Adipocyte (in vitro differentiated cells): Measurements from ENCODE around the gene GPR85.
A peak's percentile ranks its signal among the peaks of the same experiment; 100 is the strongest.

ENCODE experiments used
- DNase-seq: peaks from one replicate; pipeline ENCODE4 v3.0.0-alpha.2; 2015; ENCODE audit warnings: low read depth
- H3K27me3 ChIP-seq: replicated peaks from 2 replicates; pipeline ENCODE4 v1.7.0; 2013; ENCODE audit warnings: mild to moderate bottlenecking, low read length, moderate library complexity; ENCODE audit not compliant: control insufficient read depth, insufficient read depth
- H3K36me3 ChIP-seq: 2 replicates; pipeline ENCODE4 v1.7.0; 2013; ENCODE audit warnings: low read length, mild to moderate bottlenecking, moderate library complexity; ENCODE audit not compliant: control insufficient read depth, insufficient read depth, severe bottlenecking
- H3K4me1 ChIP-seq: 2 replicates; pipeline ENCODE4 v1.7.0; 2013; ENCODE audit warnings: mild to moderate bottlenecking, low read length, moderate library complexity; ENCODE audit not compliant: control insufficient read depth, insufficient read depth
- H3K4me3 ChIP-seq: 2 replicates; pipeline ENCODE4 v1.7.0; 2013; ENCODE audit warnings: mild to moderate bottlenecking, low read length, moderate library complexity
- H3K9ac ChIP-seq: 2 replicates; pipeline ENCODE4 v1.7.0; 2013; ENCODE audit warnings: mild to moderate bottlenecking, low read length, moderate library complexity
- H3K9me3 ChIP-seq: 2 replicates; pipeline ENCODE4 v1.7.0; 2013; ENCODE audit warnings: mild to moderate bottlenecking, low read length, moderate library complexity; ENCODE audit not compliant: control insufficient read depth

GPR85 gene

GRCh38 chr7:113109718-113110117 is 23.1 kb upstream of the GPR85 start:
- Histone ChIP-seq H3K9me3 (no peaks in the 10 kb centered on the region), H3K4me3 (no peak overlapping the region), H3K9ac (no peak overlapping the region), H3K36me3 (no peaks in the 10 kb centered on the region), H3K27me3 (no peaks in the 10 kb centered on the region), H3K4me1 (no peaks in the 10 kb centered on the region)
- DNase-seq, result no peak

DNA sequence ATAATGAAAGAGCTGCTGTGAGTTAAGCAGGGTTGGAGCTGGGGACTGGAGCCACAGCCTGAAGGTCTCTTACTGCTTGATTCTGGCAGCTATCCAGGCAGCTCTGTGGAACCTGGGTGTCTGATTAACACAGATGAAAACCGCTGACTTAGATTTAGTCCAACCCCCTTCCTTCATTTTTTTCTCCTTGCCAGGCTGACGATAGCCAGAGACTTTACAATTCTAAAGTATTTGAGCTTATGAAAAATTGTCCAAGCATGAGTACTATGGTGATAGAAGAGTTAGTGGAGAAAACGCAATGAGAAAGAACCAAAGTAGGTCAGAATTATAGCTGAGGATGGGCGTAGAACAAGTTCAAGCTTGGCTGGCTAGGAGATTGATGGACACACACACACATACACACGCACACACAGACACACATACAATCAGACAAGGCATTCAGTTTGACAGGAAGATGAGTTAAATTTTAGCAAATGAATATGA is 13.5 kb upstream of the GPR85 start:
- Histone ChIP-seq H3K4me1 (no peaks in the 10 kb centered on the region), H3K9ac (no peak overlapping the region), H3K9me3 (no peaks in the 10 kb centered on the region), H3K36me3 (no peaks in the 10 kb centered on the region), H3K27me3 (no peaks in the 10 kb centered on the region), H3K4me3 (no peak overlapping the region)
- DNase-seq, result peak; percentile 48

DNA sequence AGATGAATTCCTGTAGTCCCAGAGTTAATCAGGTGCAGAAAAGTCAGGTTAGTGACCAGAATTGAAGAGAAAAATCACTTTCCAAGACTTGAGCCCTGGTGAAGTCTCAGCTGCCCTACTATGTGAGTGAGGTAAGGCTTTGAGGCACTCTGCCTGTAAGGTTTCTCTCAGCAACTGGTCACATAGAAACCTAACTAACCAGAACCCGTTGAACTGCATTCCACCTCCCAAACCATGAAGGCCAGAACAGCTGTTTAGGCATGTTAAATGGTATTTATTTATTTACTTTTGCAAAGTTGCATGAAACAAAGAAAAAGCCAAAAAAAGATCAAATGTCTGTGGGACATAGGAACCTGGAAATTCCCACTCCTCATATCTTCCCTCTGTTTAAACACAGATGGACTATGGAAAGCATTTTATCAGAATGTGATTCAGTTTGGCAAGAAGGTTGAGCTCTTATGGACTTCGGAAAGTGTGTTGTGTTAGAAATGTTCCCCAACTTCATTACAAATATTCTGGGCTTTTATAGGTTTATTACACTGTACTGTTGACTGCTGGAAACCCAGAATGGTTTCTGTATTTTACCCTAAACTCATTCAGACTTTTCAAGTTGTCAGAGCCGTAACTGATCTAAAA is 12.8 kb upstream of the GPR85 start:
- H3K27me3 ChIP-seq, result no peaks in the 10 kb centered on the region
- H3K36me3 ChIP-seq, result no peaks in the 10 kb centered on the region
- DNase-seq, result peak; percentile 46
- H3K4me3 ChIP-seq, result no peak overlapping the region
- H3K9ac ChIP-seq, result no peak overlapping the region
- H3K4me1 ChIP-seq, result no peaks in the 10 kb centered on the region
- H3K9me3 ChIP-seq, result no peaks in the 10 kb centered on the region

GRCh38 chr7:113094517-113095249 is 8.1 kb upstream of the GPR85 start:
- H3K9ac ChIP-seq, result no peak overlapping the region
- no peaks in the 10 kb centered on the region for H3K9me3 ChIP-seq
- H3K4me3 ChIP-seq, result no peak overlapping the region
- no peaks in the 10 kb centered on the region for H3K36me3 ChIP-seq
- DNase-seq, result no peak
- H3K27me3 ChIP-seq, result no peaks in the 10 kb centered on the region
- H3K4me1 ChIP-seq, result no peaks in the 10 kb centered on the region

- no peak overlapping the region for H3K9ac ChIP-seq
- no peak overlapping the region for H3K4me3 ChIP-seq
- H3K9me3 ChIP-seq, result no peaks in the 10 kb centered on the region
- no peaks in the 10 kb centered on the region for H3K27me3 ChIP-seq
- H3K36me3 ChIP-seq, result no peaks in the 10 kb centered on the region
- no peak for DNase-seq
- no peaks in the 10 kb centered on the region for H3K4me1 ChIP-seq
Observed at GRCh38 chr7:113093561-113093960, 6.9 kb upstream of the GPR85 start.

DNA sequence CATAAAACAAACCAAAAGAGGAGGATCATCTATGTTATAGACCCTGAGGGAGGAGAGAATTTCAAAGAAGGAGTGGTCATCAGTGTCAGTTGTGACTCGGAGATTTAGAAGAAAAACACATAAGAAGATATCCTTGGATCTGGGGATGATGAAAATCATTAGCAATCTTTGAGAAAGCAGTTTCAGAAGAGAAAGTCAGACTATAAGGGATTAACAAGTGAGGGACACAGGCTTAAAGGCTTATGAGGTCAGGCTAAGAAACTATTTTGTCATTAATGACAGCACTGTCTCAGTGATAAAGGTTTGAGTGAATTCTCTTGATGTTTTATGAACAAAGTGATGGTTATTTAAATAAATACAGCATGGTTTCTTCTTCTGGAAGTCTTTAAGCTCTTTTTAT is 6.1 kb upstream of the GPR85 start:
- no peaks in the 10 kb centered on the region for H3K27me3 ChIP-seq
- peaks cover 5% of the 10 kb centered on the region for H3K4me1 ChIP-seq
- DNase-seq, result no peak
- H3K4me3 ChIP-seq, result no peak overlapping the region
- no peaks in the 10 kb centered on the region for H3K9me3 ChIP-seq
- no peaks in the 10 kb centered on the region for H3K36me3 ChIP-seq
- no peak overlapping the region for H3K9ac ChIP-seq

DNA sequence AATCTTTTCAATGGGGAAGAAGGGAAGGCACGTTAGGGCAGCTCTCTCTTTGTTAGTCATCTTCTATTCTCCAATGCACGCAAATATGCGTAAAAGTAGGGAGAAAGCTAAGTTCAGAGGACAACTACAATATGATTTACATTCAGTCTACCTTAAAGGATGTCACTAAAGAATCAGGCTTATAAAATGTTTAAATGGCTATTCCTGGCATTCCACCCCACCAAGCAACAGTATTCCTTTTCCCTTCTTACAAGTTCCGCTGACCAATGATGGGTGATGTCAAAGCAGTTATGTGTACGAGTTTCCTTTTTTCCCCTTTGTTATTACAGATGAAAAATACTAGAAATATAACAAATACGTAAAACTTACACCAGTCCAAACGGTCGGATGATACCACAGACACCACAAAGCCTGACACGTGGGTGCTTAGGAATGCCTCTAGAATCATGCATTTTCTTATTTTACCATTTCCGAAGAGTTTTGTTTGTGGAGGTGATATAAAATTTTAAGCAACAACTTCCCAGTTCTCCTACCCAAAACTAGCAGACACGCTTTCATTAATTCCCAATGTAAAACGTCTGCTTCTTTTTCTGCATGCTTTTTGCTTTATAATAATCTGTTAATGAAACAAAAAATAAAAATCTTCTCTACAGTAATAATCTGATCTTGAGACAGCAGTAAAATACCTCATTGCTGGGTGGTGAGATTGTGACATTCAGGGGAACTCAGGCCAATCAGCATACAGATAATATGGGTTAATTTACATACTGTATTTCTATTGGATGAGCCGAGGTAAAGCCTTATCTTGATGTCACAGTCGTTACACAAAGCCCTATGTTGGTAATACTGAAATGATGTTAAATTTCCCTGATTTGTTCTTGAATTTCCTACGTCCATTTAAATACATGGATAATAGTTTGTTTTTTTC is 708 bp upstream of the GPR85 start:
- Histone ChIP-seq H3K4me1 (peaks cover 12% of the 10 kb centered on the region), H3K27me3 (no peaks in the 10 kb centered on the region), H3K4me3 (peak overlapping the region; percentile 94), H3K9me3 (no peaks in the 10 kb centered on the region), H3K9ac (peak overlapping the region; percentile 92), H3K36me3 (no peaks in the 10 kb centered on the region)
- DNase-seq, result peak; percentile 86

DNA sequence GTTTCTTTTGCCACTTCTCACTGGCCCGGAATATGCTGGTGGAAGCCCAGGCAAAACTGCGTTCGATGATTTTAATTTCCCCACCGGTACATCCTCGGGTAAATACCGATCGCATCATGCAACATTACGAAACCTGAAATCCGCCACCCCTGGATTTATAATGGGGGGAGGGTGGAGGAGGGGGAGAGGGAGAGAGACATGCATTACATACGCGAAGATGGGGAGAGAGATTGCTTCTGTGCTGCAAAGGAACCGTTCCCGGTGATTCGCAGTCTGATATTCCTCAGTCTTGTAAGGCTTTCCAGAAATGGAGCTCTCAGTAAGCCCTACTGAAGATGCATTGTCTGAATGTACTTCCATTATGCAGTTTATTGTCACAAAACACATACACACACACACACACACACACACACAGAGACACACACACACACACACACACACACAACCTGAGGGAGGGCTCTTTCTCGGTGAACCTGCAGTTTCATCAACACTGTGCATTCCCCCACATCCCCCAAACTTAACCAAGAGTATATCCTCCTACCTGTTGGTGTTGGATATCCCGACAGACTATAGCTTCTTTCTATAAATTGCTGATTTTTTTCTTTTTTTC is 741 bp downstream of the GPR85 start:
- no peaks in the 10 kb centered on the region for H3K36me3 ChIP-seq
- no peaks in the 10 kb centered on the region for H3K27me3 ChIP-seq
- DNase-seq, result peak; percentile 20
- peak overlapping the region; percentile 68 for H3K9ac ChIP-seq
- peaks cover 12% of the 10 kb centered on the region for H3K4me1 ChIP-seq
- no peaks in the 10 kb centered on the region for H3K9me3 ChIP-seq
- peak overlapping the region; percentile 94 for H3K4me3 ChIP-seq

GRCh38 chr7:113084496-113085172 is 2.0 kb downstream of the GPR85 start:
- H3K27me3 ChIP-seq, result no peaks in the 10 kb centered on the region
- H3K9me3 ChIP-seq, result no peaks in the 10 kb centered on the region
- no peak for DNase-seq
- H3K4me1 ChIP-seq, result peaks cover 12% of the 10 kb centered on the region
- no peaks in the 10 kb centered on the region for H3K36me3 ChIP-seq
- H3K4me3 ChIP-seq, result no peak overlapping the region
- H3K9ac ChIP-seq, result no peak overlapping the region

- H3K27me3 ChIP-seq, result no peaks in the 10 kb centered on the region
- H3K36me3 ChIP-seq, result no peaks in the 10 kb centered on the region
Observed at GRCh38 chr7:113083816-113084495, 2.7 kb downstream of the GPR85 start.

More at GRCh38 chr7:113083816-113084495, 2.7 kb downstream of the GPR85 start:
- Histone ChIP-seq H3K9me3 (no peaks in the 10 kb centered on the region), H3K4me3 (no peak overlapping the region), H3K9ac (no peak overlapping the region), H3K4me1 (peaks cover 12% of the 10 kb centered on the region)
- no peak for DNase-seq
